Activated CD4-positive, alpha-beta T cell treated with anti-CD3 and anti-CD28 coated beads, Interleukin-2, Interleukin-6, amounts not matched to agents 100 ng/mL and 50 ng/mL, durations not matched to agents 16 hours and 8 hours (primary cell): ENCODE data around the gene MDM1.

Experiments used
- DNase-seq: peaks from one replicate; pipeline ENCODE4 v3.0.0-alpha.2; 2020

Gene MDM1, protein sequence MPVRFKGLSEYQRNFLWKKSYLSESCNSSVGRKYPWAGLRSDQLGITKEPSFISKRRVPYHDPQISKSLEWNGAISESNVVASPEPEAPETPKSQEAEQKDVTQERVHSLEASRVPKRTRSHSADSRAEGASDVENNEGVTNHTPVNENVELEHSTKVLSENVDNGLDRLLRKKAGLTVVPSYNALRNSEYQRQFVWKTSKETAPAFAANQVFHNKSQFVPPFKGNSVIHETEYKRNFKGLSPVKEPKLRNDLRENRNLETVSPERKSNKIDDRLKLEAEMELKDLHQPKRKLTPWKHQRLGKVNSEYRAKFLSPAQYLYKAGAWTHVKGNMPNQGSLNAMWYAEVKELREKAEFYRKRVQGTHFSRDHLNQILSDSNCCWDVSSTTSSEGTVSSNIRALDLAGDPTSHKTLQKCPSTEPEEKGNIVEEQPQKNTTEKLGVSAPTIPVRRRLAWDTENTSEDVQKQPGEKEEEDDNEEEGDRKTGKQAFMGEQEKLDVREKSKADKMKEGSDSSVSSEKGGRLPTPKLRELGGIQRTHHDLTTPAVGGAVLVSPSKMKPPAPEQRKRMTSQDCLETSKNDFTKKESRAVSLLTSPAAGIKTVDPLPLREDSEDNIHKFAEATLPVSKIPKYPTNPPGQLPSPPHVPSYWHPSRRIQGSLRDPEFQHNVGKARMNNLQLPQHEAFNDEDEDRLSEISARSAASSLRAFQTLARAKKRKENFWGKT

DNA sequence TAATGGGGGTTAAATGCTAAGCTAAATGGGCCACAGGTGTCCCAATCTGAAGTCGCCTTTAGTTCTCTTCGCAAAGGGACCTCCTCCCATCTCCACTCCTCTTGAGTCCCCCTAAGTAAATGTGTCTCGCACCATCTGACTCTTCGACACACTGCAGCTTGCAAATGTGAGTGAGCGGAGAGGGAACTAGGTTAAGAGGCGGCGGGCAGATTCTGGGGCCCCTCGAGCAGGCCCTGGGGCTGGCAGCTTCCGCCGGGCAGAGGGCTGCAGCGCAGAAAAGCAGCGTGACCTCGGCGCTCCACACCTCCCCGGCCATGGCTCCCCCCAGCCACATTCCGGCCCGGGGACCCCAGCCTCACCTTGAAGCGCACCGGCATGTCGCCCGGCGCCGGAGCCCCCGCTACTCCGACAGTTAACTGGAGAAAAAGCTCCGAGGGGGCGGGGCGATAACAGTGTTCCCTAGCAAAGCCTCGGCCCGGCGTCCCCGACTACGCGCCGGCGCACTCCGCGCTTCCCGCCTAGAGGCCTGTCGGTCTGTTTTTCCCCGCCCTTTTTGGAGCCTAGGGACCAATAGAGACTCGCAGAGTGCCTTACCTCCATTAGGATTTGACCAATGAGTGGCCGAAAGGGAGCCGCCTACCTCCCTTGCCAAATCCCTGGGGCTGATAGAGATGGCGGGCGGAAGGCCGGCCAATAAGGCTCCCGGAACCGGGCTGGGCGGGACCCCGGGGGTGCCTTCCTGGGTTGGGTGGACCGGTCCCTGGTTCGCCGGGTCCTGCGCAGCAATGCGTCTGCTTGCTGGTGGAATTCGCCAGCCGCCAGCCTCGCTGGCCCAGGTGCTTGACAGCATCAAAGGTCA lies at the start of gene MDM1:
Gene MDM1, minus strand, starts transcription at position 494 of the 859 bp plus-strand sequence. Its CDS starts 117 bp downstream, at position 377.
- peak; percentile 99 for DNase-seq

DNA sequence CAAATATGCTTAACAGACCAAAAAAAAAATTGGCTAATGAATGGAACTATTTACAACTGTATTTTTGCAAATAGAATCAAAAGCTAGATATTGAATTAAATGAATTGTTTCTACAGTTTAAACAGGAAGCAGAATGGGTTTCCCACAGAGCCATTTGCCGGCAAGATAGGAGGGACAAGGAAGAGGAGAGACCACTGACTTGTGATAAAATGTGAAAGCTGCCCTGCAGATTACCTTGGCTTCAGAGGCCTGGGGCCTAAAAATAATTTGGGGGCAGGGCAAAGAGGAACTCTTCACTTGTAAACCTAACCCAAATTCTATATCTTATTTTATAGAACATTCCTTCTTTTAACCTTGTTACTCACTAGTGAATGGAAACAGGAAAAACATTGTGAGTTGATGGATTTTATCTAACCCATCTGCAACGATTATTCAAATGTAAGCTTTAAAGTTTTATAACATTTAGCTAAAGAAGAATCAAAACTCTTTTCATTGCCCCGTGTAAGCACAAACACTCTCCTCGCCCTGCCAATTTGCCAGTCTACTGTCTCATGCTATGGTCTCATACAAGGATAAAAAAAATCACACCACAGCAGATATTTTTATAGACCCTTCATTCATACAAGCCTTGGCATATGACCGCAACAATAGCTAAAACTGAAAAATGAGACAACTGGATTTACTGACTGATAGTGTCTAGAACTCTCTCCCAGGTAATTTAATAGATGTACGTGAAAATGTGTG lies 49.5 kb upstream of the MDM1 start:
- DNase-seq = no peak

DNA sequence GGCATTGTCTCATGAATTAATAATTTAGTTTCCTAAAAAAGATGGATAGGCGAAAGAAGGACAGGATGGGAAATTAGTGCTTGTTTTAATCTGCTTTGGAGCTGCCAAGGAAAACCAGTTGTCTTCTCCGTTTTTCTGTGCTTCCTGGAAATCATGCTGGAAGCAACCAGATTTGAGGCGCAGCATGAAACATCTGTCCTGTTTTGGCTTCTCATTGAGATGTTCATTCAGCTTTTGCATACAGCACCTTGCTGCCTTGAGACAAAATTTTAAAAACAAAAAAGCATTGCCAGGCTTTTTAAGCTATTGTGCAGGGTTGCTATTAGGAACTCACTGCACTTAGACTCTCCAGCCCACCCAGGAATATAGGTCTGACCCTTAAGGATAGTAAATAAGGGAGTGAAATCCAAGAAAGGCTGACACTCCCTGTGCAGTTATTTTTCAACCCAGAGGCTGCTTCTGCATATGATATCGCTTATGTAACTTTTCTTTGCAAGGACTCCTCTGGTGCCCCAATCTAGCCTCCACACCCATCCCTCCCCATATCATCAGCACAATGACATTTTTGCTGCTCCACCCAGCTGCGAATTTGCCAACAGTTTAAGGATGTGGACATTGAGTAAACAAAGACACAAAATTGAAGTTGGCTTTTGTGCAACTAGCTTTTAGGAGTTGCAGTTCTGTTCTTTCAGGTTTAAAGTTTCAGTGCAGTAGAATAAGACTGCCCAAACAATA lies 46.9 kb upstream of the MDM1 start:
- DNase-seq = no peak

DNA sequence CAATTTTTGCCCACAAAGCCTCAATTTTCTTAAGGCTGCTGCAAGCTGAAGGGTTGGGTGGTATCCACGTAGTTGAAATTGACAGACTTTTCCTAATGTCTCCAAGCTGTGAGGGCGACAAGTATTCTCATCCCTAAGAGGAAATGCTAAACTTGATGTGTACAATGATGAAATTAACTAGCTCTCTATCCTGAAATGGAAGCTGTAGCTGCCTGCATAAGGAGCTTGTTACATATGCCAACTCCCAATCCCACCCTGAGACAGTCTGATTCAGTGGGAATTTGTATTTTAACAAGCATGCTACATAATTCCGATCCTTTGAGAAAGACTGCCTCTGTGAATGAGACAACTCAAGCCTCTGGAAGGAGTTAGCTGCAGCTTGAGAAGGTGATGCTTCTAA lies 45.7 kb upstream of the MDM1 start:
- no peak for DNase-seq

DNA sequence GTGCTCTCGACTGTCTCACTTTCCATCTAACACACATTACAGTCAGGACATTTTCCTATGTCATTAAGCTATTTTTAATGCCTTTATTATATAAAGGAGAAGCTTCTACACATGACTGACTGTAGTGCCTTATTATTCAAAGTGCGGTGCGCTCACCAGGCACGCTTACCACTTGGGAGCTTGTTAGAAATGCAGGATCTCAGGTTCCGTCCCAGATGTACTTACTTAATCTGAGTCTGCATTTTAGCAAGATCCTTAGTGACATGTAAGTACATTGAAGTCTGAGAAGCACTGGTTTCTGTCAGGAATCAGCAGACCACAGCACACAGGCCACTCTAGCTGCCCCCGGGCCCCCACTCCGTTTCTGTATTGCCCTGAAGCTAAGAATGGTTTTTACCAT lies 44.7 kb upstream of the MDM1 start:
- no peak for DNase-seq

DNA sequence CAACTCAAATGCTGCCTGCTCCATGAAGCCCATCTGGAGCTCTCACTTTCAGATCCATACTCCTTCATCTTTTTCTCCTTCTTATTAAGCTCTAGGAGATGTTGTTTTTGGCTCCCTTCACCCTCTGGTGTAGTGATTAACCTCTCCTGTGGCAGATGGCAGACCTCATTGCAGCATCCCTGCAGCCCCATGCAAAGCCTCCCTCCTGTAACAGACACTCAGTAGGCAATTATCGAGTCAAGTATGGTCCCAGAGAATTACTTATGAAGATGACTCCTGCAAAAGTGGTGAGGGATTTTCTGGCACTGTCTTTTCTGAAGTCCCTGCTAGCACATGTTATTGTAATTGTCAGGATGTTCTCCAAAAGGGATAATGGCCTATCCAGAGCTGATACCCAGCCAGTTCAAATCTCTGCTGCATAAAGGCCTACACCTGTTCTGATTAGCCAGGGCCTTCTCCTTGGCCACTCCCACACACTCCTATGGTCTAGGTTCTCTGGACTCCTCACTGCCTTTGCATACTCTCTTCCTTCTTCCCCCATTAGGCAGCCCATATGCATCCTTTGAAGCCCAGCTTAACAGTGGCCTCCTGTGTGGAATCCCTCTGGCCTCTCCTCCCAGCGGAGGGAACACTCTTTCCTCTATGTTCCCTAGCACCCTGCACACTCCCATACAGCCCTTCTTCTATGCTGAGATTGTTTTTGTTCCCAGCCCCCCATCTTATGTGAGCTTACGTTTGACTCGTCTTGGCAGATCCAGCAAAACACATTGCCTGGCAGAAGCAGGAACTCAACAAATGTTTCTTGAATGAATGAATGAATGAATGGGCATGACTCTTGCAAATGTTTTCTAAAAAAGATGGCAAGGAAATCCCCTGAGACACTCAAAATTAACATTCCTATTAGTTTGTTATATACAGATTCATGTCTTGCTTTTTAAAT lies 43.9 kb upstream of the MDM1 start:
- DNase-seq = no peak

DNA sequence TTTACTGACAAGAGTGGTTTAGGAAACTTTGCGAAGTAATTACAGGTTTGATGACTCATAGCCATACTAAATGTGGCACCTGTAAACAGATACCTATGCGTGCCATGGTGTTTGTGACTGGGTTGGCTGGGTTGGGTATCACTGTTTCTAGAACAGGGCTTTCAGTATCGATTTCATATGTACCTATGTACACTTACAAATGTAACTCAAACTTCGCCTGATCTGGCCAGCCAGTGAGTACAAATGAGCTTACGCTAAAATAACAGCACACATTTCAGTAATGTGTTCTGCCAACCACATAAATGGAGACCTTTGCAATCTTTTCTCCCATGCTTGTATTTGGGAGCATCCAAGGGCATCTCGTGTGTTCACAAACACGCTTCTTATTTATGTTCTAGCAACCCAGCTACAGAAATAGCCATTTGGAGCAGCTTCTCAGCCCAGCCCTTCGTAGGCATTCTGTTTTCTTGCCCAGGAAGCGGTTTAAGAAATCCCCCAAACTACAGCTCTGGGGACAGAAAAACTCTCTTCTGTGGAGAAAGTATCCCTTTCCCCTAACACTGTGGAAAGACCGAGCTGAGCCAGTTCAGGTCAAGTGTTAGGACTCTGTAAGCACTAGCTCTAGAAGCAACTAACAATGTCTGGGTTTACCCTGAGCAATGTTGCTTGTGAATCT lies 42.3 kb upstream of the MDM1 start:
- DNase-seq = peak; percentile 92

DNA sequence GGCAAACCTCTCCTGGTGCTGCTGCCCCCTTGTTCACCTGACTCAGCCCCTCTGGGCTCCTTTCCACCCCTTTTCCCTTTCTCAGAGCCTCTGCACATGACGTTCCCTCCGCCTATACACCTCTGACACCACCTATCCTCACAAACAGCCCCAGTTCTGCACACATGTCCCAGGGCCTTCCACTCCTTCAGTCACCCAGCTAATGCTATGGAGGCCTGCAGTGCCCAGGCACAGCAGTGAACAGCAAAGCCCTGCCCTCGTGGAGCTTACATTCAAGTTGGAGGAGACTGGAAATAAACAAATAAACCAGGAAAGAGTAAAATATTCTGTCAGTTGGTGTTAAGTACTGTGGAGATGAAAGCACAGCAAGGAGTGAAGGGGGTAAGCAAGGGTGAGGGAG lies 38.5 kb upstream of the MDM1 start:
- no peak for DNase-seq

DNA sequence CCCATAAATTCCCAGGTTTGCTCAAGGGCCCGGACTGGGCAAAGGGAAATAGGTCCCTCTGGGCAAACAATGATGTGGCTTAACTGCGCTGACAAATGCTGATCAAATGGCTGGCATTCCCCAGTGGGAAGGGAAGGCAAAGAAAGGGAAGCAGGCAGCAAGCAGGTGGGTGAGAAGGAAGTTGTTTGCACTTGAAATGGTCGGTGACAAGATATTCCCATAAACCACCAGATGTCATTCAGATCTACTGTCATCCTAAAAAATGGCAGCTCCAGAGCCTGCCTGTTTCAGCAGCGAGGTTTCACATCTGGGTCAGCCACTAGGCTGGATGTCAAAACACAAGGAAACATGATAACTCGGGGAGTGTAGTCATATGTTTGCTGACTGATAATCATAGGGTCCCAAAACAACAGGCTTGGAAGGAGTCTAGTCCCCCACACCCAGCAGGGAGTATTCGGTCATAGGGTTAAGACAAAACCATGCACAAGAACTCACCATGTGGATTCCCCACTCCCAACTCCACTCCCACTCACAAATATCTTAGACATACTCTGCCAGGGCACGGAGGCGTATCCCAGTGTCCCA lies 37.9 kb upstream of the MDM1 start:
- no peak for DNase-seq

DNA sequence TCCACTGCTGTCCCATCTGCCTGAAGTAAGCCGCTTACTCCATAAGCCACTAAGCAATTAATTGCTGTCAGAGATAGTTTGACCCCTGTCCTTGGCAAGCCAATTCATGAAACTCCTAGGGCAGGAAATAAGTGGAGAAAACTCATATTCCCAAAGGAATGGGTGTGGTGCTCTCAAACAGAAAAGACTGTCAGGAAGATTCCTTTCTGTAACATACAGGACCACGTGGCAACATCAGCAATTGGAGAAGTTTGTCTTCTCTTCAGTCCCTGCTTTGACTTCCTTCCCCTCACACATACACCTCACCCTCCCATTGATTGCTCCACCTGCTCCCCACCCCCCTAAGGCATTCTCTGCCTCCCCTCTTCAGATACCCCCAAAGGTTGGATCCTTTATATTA lies 36.2 kb upstream of the MDM1 start:
- DNase-seq = no peak

DNA sequence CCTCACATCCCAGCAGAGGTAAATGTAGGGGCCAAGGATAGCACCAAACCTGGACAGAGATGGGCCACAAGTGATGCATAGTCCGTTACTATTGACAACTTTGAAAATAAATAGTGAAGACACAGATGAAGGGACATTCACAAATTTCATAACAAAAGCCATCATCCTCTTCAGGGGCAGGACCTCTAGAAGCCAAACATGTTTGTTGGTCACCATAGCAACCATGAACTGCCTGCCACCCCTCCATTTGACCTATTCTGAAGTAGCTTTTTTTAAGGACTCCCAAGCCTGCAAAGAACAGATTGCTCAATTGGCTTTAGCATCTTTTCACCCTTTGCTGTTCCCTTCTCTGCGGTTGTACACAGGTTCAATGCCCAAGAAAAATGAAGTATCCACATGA lies 35.7 kb upstream of the MDM1 start:
- peak; percentile 31 for DNase-seq

DNA sequence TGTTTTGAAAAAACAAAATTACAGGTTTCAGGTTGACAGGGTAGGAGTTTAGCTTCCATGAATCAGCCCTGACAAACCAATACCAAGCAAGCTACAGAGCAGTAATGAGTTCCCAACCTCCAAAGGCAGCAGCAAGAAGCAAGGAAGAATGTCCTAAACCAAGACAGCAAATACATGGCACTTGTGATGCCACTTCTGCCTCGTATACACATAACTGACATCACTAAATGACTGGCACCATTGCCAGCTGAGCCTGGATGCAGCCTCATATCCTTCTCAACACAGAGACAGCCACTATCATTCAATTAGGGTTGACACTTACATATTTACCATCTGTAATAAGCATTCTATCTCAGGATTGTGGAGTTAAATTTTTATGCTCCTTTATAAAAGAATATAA lies 35.0 kb upstream of the MDM1 start:
- DNase-seq = peak; percentile 65

DNA sequence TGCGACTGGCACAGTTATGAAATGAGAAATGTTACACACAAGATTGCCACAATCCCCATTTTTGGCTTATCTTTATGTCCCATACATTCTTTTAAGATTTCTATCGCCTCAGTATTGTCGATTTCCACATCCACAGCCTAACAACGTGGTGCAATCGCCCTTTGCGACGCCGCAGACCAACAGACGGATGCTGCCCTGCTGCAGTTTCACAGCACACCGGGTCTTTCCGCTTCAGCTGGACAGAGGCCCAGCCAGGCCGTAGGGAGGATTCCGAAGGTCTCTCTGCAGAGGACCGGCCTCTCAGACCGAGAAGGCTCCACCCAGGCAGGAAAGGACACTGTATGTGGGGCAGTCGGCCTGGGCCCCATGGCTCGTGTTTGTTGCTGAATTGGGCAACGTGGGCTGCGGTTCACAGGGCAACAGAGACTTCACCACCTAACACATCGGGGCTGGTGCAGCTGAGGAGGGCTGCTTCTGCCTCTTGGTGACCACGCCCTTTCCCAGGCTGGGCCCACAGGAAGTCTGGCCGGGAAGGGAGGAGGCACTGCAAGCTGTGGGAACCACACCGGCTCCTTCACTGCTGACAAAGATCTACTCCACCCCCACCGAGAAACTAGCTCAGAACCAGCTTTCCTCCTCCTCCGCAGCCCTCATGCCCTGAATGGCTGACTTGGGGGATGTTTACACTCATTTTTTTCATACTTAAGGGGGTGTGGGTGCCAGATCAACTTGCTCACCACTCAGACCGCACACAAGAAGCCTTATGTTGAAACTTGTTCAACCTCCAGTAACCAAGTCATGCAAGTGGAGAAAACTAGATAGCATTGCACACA lies 32.9 kb upstream of the MDM1 start:
- peak; percentile 98 for DNase-seq

DNA sequence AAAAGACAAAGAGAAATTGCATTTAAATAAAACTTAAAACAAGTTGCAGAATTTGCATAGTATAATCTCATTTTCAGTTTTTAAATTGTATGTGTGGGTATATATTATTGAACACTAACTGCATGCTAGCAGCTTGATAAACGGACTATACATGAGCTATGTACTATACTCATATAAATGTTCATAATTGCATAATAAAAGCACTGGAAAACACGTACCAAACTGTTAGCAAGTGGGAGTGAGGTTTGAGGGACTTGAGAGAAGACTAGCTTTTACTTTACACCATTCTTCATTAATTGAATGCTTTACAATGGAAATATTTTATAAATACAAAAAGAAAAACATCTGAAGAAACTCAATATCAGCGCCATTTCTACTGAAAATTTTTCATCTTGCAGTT lies 32.2 kb upstream of the MDM1 start:
- DNase-seq = no peak

DNA sequence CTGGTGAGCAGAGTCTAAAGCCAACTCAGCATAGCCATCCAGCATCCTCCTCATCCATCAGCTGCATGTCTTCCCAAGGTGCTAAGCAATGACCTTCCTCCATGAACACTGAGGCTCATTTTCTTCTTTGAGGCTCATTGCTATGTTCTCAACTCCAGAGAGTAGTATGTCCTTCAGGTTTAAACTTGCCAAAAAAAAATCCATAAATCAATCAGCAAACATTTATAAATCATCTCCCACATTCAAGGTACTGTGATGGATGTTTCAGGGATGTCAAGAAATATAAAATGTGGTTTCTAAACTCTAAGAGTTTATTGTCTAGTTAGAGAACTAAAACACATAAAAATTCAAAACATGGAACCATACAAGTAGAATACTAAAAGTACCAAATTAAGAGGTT lies 29.8 kb upstream of the MDM1 start:
- DNase-seq = no peak

DNA sequence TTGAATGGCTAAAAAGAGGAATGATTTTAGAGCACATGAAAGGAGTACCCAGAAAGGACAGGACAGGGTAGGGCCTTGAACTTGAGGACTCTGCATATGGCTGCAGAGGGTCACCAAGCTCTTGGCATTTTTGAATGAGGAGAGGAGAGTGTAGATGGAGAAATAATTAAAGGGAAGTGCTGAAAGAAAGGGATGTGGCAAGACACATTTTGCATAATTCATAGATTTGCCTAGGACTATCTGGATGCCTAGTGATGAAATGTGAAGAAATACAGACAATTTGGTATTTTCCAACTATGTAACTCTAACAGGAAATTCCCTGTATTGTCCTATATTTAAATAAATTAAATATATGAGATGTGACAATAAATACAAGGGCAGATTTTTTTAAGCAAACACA lies 27.5 kb upstream of the MDM1 start:
- DNase-seq = no peak

DNA sequence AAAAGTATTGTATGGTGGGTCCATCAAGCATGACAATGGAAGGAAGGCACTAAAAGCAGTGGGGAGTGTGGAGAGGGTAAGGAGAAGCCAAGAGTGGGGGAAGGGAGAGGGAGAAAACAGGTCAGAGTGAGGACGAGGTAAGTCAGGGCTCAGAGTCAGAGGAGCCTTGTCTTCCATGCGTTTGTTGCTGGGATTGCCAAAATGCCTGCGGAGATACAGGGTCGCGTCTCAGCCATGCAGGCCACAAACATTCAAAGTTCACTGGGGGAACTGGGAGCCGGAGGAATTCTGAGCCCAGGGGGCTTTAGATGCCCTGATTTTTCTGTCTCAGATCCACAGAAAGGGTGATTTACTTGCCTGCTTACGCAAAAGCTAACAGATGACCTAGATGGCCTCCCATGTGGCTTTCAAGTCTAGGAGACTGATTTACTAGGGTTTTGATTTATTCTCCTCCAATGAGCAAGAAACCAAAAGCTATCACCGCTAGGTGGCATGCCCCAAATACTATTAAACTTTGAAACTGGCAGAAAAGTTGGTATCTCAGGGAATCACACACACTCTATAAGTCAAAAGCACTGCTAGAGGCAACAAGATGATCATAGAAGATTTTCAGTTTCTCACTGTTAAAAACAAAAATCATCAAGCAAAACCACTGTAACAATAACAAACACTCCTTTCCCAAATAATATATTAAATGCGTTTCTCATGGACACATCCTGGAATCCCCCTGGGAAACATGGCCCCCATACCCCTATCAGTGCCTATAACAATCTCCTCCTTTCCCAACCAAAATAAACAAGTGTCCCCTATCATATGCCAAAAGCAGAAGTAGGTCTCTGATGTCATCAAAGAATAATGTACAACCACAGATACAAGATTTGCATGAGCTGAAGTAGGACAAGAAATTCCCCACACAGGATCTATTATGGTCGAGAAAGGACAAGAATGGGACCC lies 26.6 kb upstream of the MDM1 start:
- peak; percentile 81 for DNase-seq

DNA sequence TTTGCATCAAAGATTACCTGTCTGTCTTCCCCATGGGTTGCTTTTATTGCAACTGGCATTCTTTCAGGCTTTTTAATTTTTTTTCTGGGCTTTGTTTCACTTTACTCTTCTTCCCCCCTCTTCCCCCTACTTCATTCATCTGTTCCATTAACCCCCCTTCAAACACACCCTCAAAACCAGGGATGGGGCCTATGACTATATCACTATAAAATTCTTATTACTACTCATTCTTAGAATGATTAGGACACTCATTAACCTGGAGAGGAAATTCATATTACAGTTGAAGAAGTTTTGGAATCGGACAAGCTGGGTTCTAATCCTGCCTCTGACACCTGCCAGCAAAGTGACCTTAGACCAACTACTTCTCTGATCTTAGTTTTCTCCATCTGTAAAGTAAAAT lies 24.8 kb upstream of the MDM1 start:
- no peak for DNase-seq
